DOHH2 (cell line): ENCODE measurements around the gene PSD4.

ENCODE experiments used
- H3F3A ChIP-seq: fragments of 200-600 bp; sonication (generic), shearing (Covaris generic); 2 replicates; pipeline ENCODE4 v1.6.0; 2016; ENCODE audit warnings: antibody characterized with exemption, mild to moderate bottlenecking; ENCODE audit not compliant: control insufficient read depth, insufficient read depth
- H3K27ac ChIP-seq: fragments of 200-600 bp; sonication (generic); 2 replicates; pipeline ENCODE4 v1.5.1; 2014; ENCODE audit warnings: low read depth, mild to moderate bottlenecking, low read length, moderate library complexity
- H3K27me3 ChIP-seq: fragments of 200-600 bp; sonication (generic); 2 replicates; pipeline ENCODE4 v1.6.1; 2014; ENCODE audit warnings: mild to moderate bottlenecking, low read length, mixed read lengths; ENCODE audit not compliant: control insufficient read depth
- H3K36me3 ChIP-seq: fragments of 200-600 bp; sonication (generic); 2 replicates; pipeline ENCODE4 v1.6.1; 2014; ENCODE audit warnings: mild to moderate bottlenecking, low read length, moderate library complexity, mixed read lengths; ENCODE audit not compliant: control insufficient read depth
- H3K4me1 ChIP-seq: fragments of 200-600 bp; sonication (generic); 2 replicates; pipeline ENCODE4 v1.6.1; 2014; ENCODE audit warnings: mild to moderate bottlenecking, low read length, mixed read lengths; ENCODE audit not compliant: control insufficient read depth
- H3K4me2 ChIP-seq: fragments of 200-600 bp; sonication (generic); 2 replicates; pipeline ENCODE4 v1.6.0; 2014; ENCODE audit warnings: mild to moderate bottlenecking, low read length, moderate library complexity
- H3K4me3 ChIP-seq: fragments of 200-600 bp; sonication (generic); 2 replicates; pipeline ENCODE4 v1.5.1; 2014; ENCODE audit warnings: mild to moderate bottlenecking, low read length, mixed read lengths
- H3K79me2 ChIP-seq: fragments of 200-600 bp; sonication (generic); 2 replicates; pipeline ENCODE4 v1.6.1; 2014; ENCODE audit warnings: mild to moderate bottlenecking, low read length, mixed read lengths; ENCODE audit not compliant: control insufficient read depth
- H3K9me2 ChIP-seq: fragments of 200-600 bp; sonication (generic); replicated peaks from 2 replicates; pipeline ENCODE4 v1.6.1; 2014; ENCODE audit warnings: mild to moderate bottlenecking, low read length, mixed read lengths; ENCODE audit not compliant: control insufficient read depth
- H3K9me3 ChIP-seq: fragments of 200-600 bp; sonication (generic); 2 replicates; pipeline ENCODE4 v1.6.1; 2014; ENCODE audit warnings: antibody characterized with exemption, low read length, mixed read lengths; ENCODE audit not compliant: control insufficient read depth, insufficient read depth
- H4K20me1 ChIP-seq: fragments of 200-600 bp; sonication (generic); 2 replicates; pipeline ENCODE4 v1.6.0; 2014; ENCODE audit warnings: low read depth, mild to moderate bottlenecking, antibody characterized with exemption, low read length, moderate library complexity; ENCODE audit not compliant: control insufficient read depth, insufficient read depth
- EZH2phosphoT487 ChIP-seq: fragments of 200-600 bp; sonication (generic); IDR thresholded peaks from 2 replicates; pipeline ENCODE4 v1.6.1; 2017; ENCODE audit warnings: borderline replicate concordance, mild to moderate bottlenecking, antibody characterized with exemption, low read length, moderate library complexity, mixed read lengths
- TF ChIP-seq, protein P1 (sequence below): fragments of 200-600 bp; sonication (generic); IDR thresholded peaks from one replicate; pipeline ENCODE4 v1.5.1; 2014; ENCODE audit warnings: antibody characterized with exemption, mild to moderate bottlenecking, low read depth, low read length; ENCODE audit not compliant: poor library complexity, severe bottlenecking

The PSD4 gene

DNA sequence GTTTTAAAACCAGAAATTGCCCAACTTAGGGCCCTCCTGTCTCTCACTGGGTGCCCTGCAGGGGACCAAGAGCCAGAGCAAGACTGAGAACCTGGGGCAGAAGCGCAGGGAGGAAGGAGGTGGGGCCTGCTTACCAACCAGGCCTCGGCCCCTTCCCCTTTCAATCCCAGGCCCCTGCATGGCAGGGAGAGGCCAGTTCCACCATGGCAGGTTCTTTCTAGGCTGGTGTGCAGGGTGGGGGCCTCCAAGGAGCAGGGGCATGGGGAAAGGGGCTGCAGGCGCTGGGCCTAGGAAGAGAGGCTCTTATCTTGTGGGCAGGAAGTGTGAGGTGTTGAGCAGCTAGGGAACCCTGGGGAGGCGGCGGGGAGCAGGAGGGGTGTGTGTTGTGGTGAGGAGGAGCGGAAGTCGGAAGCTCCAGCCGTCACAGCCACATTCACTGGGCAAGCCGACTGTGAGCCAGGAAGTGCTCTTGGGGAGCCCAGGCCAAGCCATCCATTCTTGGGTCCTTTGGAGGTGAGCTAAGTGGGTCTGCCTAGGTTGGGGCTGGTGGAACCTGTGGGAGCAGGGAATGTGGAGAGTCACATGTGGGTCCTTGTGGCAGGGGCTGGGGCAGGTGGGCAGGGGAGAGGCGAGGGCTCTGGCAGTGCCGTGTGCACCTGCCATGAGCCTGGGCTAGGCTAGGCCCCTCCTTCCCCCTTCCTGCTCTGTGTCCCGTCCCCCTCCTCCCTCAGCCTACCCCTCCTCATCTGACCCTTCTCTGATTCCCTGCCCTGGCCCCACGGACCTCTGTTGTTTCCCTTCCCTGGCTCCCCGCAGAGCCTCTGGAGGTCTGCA, at the start of gene PSD4:
Gene PSD4, plus strand, starts transcription at position 430 of the 834 bp plus-strand sequence. CDS start 8,486 bp downstream, outside the sequence.
- TF ChIP-seq, protein P1, sequence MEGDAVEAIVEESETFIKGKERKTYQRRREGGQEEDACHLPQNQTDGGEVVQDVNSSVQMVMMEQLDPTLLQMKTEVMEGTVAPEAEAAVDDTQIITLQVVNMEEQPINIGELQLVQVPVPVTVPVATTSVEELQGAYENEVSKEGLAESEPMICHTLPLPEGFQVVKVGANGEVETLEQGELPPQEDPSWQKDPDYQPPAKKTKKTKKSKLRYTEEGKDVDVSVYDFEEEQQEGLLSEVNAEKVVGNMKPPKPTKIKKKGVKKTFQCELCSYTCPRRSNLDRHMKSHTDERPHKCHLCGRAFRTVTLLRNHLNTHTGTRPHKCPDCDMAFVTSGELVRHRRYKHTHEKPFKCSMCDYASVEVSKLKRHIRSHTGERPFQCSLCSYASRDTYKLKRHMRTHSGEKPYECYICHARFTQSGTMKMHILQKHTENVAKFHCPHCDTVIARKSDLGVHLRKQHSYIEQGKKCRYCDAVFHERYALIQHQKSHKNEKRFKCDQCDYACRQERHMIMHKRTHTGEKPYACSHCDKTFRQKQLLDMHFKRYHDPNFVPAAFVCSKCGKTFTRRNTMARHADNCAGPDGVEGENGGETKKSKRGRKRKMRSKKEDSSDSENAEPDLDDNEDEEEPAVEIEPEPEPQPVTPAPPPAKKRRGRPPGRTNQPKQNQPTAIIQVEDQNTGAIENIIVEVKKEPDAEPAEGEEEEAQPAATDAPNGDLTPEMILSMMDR, result peak; percentile 18
- TF ChIP-seq EZH2phosphoT487, result no peak
- Histone ChIP-seq H3K9me3 (no peaks in the 10 kb centered on the region), H3K4me1 (peaks cover 38% of the 10 kb centered on the region), H3K27ac (peak within 1 kb of the TSS; percentile 93), H3F3A (peaks cover 11% of the 10 kb centered on the region), H3K4me2 (peak within 1 kb of the TSS; percentile 100), H3K9me2 (no peaks in the 10 kb centered on the region), H3K4me3 (peak within 1 kb of the TSS; percentile 97), H3K36me3 (peaks cover 45% of the 10 kb centered on the region), H3K27me3 (no peaks in the 10 kb centered on the region), H3K79me2 (peaks cover 56% of the 10 kb centered on the region), H4K20me1 (peaks cover 31% of the 10 kb centered on the region)

DNA sequence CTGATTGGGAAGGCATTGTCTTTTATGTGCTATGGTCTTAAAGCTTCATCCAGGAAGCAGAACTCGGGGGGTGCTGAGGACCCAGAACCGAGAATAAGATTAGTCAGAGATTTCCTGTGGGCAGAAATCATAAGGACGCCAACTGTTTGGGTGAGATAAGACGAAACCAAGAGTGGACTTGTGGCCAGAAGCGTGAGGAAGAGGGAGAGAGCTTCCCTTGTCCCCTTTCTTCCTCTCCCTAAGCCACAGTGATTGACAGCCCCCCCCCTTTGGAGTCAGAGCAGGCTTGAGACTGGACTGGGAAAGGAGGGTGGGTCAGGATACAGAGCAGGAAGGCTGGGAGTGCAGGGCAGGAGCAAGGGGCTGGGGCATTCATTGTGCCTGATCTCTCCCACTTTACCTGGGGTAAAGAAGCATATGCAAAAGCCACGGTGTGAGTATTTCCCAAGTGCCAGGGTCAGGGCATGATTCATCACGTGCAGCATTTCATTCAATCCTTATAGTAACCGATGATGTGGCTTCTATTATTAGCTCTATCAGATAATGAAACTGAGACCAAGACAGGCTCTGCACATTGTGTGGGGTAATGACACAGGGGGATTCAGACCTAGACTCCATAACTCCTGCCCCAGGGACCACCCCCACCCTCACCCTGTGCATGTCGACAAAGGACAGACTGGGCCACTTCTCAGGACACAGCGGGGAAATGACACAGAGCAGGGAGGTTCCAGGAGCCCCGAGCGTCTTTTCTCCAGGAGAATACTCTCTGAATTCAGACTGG, 49.4 kb upstream of the PSD4 start:
- no peak overlapping the region for H3K4me2 ChIP-seq
- 0 out of 2 replicates have a peak, but pooled peaks cover 3% of the 10 kb centered on the region for H3K27me3 ChIP-seq
- H3K4me3 ChIP-seq, result no peak overlapping the region
- H4K20me1 ChIP-seq, result no peaks in the 10 kb centered on the region
- H3K79me2 ChIP-seq, result no peaks in the 10 kb centered on the region
- H3K4me1 ChIP-seq, result peaks cover 33% of the 10 kb centered on the region
- no peak overlapping the region for H3K27ac ChIP-seq
- no peaks in the 10 kb centered on the region for H3K9me3 ChIP-seq
- no peaks in the 10 kb centered on the region for H3F3A ChIP-seq
- no peaks in the 10 kb centered on the region for H3K36me3 ChIP-seq
- H3K9me2 ChIP-seq, result no peaks in the 10 kb centered on the region
- TF ChIP-seq, protein P1, result no peak
- TF ChIP-seq EZH2phosphoT487, result no peak

DNA sequence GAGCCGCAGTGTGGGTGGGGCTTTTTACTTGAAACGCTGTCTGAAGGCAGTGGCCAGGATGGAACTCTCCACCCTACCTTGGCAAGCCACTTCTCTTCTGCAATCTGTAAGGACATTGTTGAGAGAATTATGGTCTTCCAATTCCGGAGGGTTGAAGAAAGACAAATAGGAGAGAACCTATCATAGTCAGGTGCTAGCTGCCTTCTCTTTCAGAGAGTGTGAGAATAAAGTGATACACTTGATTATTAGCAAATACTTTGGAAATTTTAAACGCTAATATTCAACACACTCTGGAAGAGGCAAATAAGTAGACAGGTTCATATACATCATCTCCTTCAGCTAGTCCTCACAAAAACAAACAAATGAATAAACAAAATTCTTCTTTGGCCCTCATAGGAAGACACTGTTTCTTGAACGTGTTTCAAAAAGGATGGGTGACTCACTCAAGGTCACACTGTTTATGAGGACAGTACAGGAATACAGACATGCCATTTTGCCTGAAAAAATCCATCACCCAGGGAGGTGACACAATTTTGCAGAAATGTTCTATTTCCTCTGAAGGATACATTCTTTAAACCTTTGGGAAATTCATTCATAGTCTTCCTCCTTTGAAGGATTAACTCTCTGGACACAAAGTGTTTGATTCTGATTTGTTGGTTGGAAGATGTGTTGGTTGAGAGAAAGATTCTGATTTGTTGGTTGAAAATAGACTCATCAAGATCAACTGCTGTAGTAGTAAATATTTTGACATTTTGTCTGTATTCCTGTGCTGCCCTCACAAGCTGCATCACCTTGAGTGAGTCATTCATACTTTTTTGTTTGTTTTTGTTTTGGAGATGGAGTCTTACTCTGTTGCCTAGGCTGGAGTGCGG, 48.6 kb upstream of the PSD4 start:
- TF ChIP-seq, protein P1, result no peak
- no peak for TF ChIP-seq EZH2phosphoT487
- no peaks in the 10 kb centered on the region for H3K79me2 ChIP-seq
- H3K4me1 ChIP-seq, result peaks cover 33% of the 10 kb centered on the region
- no peaks in the 10 kb centered on the region for H3K36me3 ChIP-seq
- no peaks in the 10 kb centered on the region for H3K9me2 ChIP-seq
- H3F3A ChIP-seq, result no peaks in the 10 kb centered on the region
- no peak overlapping the region for H3K27ac ChIP-seq
- 0 out of 2 replicates have a peak, but pooled peaks cover 3% of the 10 kb centered on the region for H3K27me3 ChIP-seq
- no peaks in the 10 kb centered on the region for H3K9me3 ChIP-seq
- H4K20me1 ChIP-seq, result no peaks in the 10 kb centered on the region
- H3K4me3 ChIP-seq, result no peak overlapping the region
- no peak overlapping the region for H3K4me2 ChIP-seq
